Skeletal muscle tissue (tissue), 4 donors: Measurements from ENCODE around the gene OBSCN. TPM values are rescaled to one million over a fixed set of nuclear protein-coding genes. Genes with fewer than 3 reads are reported as not detected.
A peak's percentile ranks its signal among the peaks of the same experiment; 100 is the strongest.

Experiments
- H3K27ac ChIP-seq: one replicate; pipeline ENCODE4 v1.7.0; 2013; ENCODE audit warnings: mild to moderate bottlenecking, low read depth, low read length, inconsistent platforms
- H3K27me3 ChIP-seq, 3 donors: one replicate each; pipeline ENCODE4 v1.7.0; 2013; ENCODE audit warnings: low read length in 3 of 3; ENCODE audit not compliant: control insufficient read depth in 3 of 3, insufficient read depth in 3 of 3
- H3K36me3 ChIP-seq, 3 donors: one replicate each; pipeline ENCODE4 v1.7.0; 2013; ENCODE audit warnings: low read length in 3 of 3; ENCODE audit not compliant: control insufficient read depth in 3 of 3, insufficient read depth in 3 of 3
- H3K4me1 ChIP-seq, 3 donors: one replicate each; pipeline ENCODE4 v1.7.0; 2013; ENCODE audit warnings: low read length in 3 of 3, mild to moderate bottlenecking in 3 of 3; ENCODE audit not compliant: control insufficient read depth in 3 of 3, insufficient read depth in 3 of 3
- H3K4me3 ChIP-seq, 3 donors: one replicate each; pipeline ENCODE4 v1.7.0; 2013; ENCODE audit warnings: low read length in 3 of 3
- H3K9ac ChIP-seq, 3 donors: one replicate each; pipeline ENCODE4 v1.7.0; 2013; ENCODE audit warnings: low read length in 3 of 3, mild to moderate bottlenecking in 3 of 3, moderate library complexity in 2 of 3, low read depth in 1 of 3
- H3K9me3 ChIP-seq, 3 donors: one replicate each; pipeline ENCODE4 v1.7.0; 2013; ENCODE audit warnings: low read length in 3 of 3; ENCODE audit not compliant: control insufficient read depth in 3 of 3
- total RNA-seq: library from RNA; depleted of rRNA; stranded (reverse); fragments of >200 nt; gene quantifications from one replicate; pipeline ENCODE4 v1.2.3, GENCODE V29; 2014
- donor health status: Osteomylitis.

The OBSCN gene
- total RNA-seq, 1 donor from 2014 or later: 460 TPM

DNA sequence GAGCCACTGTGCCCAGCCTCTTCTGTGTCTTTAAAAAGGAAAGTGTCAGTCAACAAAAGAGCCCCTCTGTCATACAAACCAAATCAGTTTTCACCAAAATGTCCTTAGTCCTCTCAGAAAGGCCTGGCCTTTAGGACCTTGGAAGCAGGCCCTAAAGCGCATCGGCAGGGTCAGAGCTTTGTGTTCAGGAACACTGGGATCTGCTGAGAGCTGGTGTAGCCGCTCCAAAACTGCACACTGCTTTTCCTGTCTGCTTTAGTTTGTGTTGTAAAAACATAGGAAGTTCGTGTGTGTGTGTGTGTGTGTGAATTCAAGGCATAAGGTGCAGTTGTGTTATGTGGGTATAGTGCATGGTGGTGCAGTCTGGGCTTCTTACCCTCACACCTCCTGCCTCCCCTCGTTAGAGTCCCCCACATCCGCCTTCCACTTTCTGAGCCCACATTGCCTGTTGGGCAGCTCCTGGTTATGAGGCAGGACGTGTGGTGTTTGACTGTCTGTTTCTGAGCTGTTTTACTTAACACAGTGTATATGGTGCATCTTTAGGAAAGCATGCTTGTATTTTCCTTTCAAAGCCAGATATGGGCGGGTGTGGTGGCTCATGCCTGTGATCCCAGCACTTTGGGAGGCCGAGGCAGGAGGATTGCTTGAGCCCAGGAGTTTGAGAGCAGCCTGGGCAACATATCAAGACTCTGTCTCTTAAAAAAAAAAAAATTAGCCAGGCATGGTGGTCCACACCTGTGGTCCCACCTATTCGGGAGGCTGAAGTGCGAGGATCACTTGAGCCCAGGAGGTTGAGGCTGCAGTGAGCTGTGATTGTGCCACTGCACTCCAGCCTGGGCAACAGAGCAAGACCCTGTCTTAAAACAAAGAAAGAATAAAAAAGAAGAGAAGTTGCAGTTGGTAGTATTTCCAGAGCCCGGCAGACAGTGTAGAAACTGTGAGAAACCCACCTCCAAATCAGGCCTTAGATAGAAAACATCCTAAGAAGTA, 29.8 kb upstream of the OBSCN start:
- no peak overlapping the region for H3K4me3 ChIP-seq
- peak overlapping the region in 1 of 3 donors; percentile 21 for H3K9ac ChIP-seq
- H3K27me3 ChIP-seq: no peaks in the 10 kb centered on the region
- H3K27ac ChIP-seq: no peak overlapping the region
- no peaks in the 10 kb centered on the region for H3K9me3 ChIP-seq
- H3K36me3 ChIP-seq: peaks cover 8 to 11% (median 8%) of the 10 kb centered on the region in 3 donors
- peaks cover 11 to 21% (median 15%) of the 10 kb centered on the region in 3 donors for H3K4me1 ChIP-seq

DNA sequence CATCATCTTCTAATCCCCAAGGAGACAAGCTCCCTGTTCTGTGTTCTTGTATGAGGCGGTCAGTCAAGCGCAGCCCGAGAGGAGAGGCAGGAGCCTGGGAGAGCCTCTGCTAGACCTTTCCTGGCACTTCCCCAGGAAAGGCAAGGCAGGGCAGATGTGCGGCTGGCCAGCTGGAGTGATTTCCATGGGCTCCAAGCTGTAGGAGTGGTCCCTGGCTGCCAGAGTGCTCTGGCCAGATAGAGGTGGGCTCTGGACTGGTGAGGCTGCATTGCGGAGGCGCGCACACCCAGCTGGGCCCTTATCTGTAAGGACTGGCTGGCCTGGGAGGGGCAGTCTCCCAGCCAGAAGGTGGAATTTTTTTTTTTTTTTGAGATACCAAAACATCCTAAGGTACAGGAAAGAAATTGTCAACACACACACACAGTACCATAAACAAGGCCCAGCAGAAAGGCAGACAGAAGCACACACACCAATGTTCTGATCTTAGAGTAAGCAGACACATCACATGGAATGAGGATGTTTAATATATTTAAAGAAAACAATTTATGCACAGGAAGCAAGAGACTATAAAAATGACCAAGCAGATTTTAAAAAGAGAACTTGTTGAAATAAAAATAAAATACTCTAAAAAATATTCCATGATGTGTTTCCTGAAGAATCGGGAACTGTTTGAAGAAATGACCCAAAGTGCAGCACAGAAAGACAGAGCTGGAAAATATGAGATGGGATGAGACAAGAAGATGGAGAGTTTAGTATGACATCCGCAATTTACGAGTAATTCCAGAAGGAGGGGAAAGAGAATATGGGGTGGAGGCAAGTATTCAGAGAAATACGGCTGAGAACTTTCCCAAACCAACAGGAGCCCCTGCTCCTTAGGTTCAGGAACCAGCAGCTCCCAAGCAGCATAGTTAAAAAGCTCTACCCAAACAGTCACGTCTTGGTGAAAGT, 28.8 kb upstream of the OBSCN start:
- H3K9ac ChIP-seq: peak overlapping the region in 1 of 3 donors; percentile 21
- no peaks in the 10 kb centered on the region for H3K27me3 ChIP-seq
- peak overlapping the region; percentile 30 for H3K27ac ChIP-seq

DNA sequence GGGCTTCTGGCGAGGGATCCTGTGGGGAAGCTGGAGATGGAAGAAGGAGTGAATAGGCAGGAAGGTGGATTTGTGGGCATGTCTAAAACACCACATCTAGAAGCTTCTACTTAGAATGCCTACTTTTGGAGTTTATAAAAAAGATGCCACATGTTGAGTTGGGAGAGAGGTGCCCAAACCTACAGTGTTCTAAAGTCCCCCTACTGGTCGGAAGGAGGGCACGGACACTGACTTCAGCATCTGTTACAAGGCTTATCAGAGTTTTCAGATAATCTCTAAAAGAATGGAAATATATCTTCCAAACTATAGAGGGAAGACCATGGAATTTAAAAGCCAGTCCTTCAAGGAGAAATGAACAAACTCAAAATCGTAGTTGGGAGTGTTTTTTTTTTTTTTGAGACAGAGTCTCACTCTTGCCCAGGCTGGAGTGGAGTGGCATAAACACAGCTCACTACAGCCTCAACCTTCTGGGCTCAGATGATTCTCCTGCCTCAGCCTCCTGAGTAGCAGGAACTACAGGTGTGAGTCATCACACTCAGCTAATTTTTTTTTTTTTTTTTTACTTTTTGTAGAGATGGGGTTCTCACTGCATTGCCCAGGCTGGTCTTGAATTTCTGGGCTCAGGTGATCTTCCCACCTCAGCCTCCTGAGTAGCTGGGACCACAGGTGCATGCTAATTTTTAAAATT, 27.4 kb upstream of the OBSCN start:
- no peak overlapping the region for H3K27ac ChIP-seq
- peaks cover 3 to 8% (median 4%) of the 10 kb centered on the region in 3 donors for H3K36me3 ChIP-seq
- H3K27me3 ChIP-seq: no peaks in the 10 kb centered on the region
- no peak overlapping the region for H3K4me3 ChIP-seq
- no peak overlapping the region for H3K9ac ChIP-seq
- peaks cover 9 to 13% (median 11%) of the 10 kb centered on the region in 3 donors for H3K4me1 ChIP-seq
- H3K9me3 ChIP-seq: no peaks in the 10 kb centered on the region

More for the DNA sequence above, 28.8 kb upstream of the OBSCN start:
- Histone ChIP-seq H3K36me3 (peaks cover 8 to 11% (median 8%) of the 10 kb centered on the region in 3 donors), H3K9me3 (no peaks in the 10 kb centered on the region), H3K4me3 (no peak overlapping the region), H3K4me1 (peaks cover 9 to 13% (median 11%) of the 10 kb centered on the region in 3 donors)

DNA sequence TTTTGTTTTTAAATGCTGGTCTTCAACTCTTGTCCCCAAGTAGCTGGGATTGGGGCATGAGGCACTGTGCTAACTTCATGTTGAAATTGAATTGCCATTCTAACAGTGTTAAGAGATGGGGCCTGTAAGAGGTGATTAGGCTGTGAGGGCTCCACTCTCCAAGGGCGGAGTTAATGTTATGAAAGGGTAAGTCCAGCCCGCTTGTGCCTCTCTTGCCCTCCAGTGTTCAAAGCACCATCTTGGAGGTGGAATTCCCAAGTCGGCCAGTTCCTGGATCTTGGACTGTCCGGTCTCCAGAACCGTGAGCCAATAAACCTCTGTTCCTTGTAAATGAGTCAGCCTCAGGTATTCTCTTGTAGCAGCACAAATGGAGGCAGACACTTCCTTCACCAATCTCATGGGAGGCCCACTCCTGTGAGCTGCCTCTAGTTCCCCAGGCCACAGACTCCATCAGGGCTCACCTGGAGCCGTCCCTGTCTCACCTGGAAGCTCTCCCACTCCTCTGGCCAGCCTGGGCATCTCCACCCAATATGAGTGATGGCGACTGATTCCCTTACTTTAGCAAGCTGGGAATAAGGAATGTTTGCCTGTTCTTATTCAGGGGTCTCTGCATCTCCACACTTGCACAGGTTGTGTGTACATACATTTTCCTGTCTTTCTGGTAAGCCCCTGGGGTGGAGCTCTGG, 26.7 kb upstream of the OBSCN start:
- Histone ChIP-seq H3K4me3 (peak overlapping the region in 2 of 3 donors; percentile 35 to 64), H3K36me3 (peaks cover 0 to 1% (median under 1%) of the 10 kb centered on the region in 3 donors), H3K9me3 (no peaks in the 10 kb centered on the region), H3K4me1 (peaks cover 9 to 13% (median 11%) of the 10 kb centered on the region in 3 donors), H3K27me3 (no peaks in the 10 kb centered on the region), H3K27ac (peak overlapping the region; percentile 65), H3K9ac (peak overlapping the region in 2 of 3 donors; percentile 40 to 69)

DNA sequence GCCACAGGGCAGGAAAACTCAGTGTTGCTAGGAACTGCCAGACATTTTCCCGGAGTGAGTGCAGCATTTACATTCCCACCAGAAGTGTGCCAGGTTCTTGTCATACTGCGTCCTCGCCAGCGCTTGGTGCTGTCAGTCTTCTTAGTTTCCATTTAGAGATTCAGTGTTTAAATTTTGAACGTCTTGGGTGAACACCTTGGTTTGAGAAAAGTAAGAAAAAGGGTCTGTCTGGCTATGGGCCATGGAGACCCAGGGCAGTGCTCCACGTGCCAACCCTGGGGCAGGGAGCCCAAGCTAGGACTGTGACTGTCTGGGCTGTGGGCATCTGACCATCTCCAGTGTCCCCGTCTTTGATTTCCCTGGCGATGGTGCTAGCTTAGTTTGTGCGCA, 26.2 kb upstream of the OBSCN start:
- Histone ChIP-seq H3K27me3 (no peaks in the 10 kb centered on the region), H3K27ac (peak overlapping the region; percentile 65), H3K4me3 (peak overlapping the region; percentile 35 to 64 (median 38)), H3K4me1 (peaks cover 9 to 13% (median 11%) of the 10 kb centered on the region in 3 donors), H3K36me3 (no peaks in the 10 kb centered on the region), H3K9ac (peak overlapping the region in 2 of 3 donors; percentile 40 to 69), H3K9me3 (no peaks in the 10 kb centered on the region)

DNA sequence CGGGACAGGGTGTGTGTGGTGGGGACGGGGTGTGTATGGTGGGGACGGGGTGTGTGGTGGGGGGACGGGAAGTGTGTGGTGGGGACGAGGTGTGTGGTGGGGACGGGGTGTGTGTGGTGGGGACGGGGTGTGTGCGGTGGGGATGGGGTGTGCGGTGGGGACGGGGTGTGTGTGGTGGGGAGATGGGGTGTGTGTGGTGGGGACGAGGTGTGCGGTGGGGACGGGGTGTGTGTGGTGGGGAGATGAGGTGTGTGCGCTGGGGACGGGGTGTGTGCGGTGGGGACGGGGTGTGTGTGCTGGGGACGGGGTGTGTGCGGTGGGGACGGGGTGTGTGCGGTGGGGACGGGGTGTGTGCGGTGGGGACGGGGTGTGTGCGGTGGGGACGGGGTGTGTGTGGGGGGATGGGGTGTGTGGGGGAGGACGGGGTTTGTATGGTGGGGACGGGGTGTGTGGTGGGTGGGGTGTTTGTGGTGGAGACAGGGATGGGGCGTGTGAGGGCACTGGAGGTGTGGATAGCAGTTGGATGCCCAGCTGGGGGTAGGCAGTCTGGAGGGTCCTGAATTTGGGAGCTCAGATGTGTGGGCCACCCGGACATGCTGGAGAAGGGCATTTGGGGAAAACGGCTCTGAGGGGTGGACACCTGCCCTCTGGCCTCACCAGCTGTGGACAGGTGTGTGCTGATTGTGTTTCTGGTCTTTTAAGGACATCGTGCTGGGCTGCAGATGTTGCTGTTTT, 25.4 kb upstream of the OBSCN start:
- Histone ChIP-seq H3K27me3 (no peaks in the 10 kb centered on the region), H3K9me3 (no peaks in the 10 kb centered on the region), H3K4me3 (no peak overlapping the region), H3K36me3 (no peaks in the 10 kb centered on the region), H3K27ac (no peak overlapping the region), H3K9ac (no peak overlapping the region), H3K4me1 (peaks cover 9 to 13% (median 11%) of the 10 kb centered on the region in 3 donors)

DNA sequence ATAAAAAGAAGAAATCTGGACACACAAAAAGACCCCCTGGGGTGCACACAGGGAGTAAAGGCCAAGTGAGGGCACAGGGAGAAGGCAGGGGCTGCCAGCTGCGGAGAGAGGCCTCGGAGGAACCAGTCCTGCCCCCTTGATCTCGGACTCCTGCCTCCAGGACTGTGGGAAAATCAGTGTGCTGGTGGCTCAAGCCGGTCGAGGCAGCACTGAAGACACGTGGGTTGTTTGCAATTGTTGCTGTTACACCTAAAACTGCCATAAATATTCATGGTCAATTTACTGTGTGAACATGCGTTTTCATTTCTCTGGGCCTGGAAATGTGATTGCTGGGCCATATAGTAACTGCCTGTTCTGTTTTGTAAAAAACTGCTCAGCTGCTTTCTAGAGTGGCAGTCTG, 23.7 kb upstream of the OBSCN start:
- Histone ChIP-seq H3K4me1 (peaks cover 9 to 13% (median 11%) of the 10 kb centered on the region in 3 donors), H3K36me3 (no peaks in the 10 kb centered on the region), H3K4me3 (no peak overlapping the region), H3K9me3 (no peaks in the 10 kb centered on the region), H3K9ac (no peak overlapping the region), H3K27ac (no peak overlapping the region), H3K27me3 (no peaks in the 10 kb centered on the region)

DNA sequence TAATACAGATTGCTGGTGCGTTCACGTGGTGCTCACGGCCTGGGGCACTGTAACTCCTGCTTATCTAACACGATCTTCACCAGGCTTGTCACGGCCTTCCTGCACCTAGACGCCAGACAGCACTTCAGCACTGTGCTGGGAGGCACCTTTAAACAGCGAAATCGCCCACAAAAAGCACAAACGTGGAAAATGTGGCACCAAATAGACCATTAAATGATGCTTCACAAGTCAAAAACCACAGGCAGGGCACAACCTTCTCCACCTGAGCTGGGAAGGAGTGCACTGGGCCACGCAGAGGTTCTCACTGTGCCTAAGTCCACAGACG, 22.2 kb upstream of the OBSCN start:
- H3K4me1 ChIP-seq: peaks cover 9 to 14% (median 11%) of the 10 kb centered on the region in 3 donors
- H3K4me3 ChIP-seq: no peak overlapping the region
- H3K27ac ChIP-seq: no peak overlapping the region
- H3K27me3 ChIP-seq: no peaks in the 10 kb centered on the region
- no peak overlapping the region for H3K9ac ChIP-seq
- no peaks in the 10 kb centered on the region for H3K36me3 ChIP-seq
- H3K9me3 ChIP-seq: no peaks in the 10 kb centered on the region
